DOHH2 (cell line): ENCODE measurements around the gene HOXD10.

Experiments used
- H3F3A ChIP-seq: fragments of 200-600 bp; sonication (generic), shearing (Covaris generic); 2 replicates; pipeline ENCODE4 v1.6.0; 2016; ENCODE audit warnings: antibody characterized with exemption, mild to moderate bottlenecking; ENCODE audit not compliant: control insufficient read depth, insufficient read depth
- H3K27ac ChIP-seq: fragments of 200-600 bp; sonication (generic); 2 replicates; pipeline ENCODE4 v1.5.1; 2014; ENCODE audit warnings: low read depth, mild to moderate bottlenecking, low read length, moderate library complexity
- H3K27me3 ChIP-seq: fragments of 200-600 bp; sonication (generic); 2 replicates; pipeline ENCODE4 v1.6.1; 2014; ENCODE audit warnings: mild to moderate bottlenecking, low read length, mixed read lengths; ENCODE audit not compliant: control insufficient read depth
- H3K36me3 ChIP-seq: fragments of 200-600 bp; sonication (generic); 2 replicates; pipeline ENCODE4 v1.6.1; 2014; ENCODE audit warnings: mild to moderate bottlenecking, low read length, moderate library complexity, mixed read lengths; ENCODE audit not compliant: control insufficient read depth
- H3K4me1 ChIP-seq: fragments of 200-600 bp; sonication (generic); 2 replicates; pipeline ENCODE4 v1.6.1; 2014; ENCODE audit warnings: mild to moderate bottlenecking, low read length, mixed read lengths; ENCODE audit not compliant: control insufficient read depth
- H3K4me2 ChIP-seq: fragments of 200-600 bp; sonication (generic); 2 replicates; pipeline ENCODE4 v1.6.0; 2014; ENCODE audit warnings: mild to moderate bottlenecking, low read length, moderate library complexity
- H3K4me3 ChIP-seq: fragments of 200-600 bp; sonication (generic); 2 replicates; pipeline ENCODE4 v1.5.1; 2014; ENCODE audit warnings: mild to moderate bottlenecking, low read length, mixed read lengths
- H3K79me2 ChIP-seq: fragments of 200-600 bp; sonication (generic); 2 replicates; pipeline ENCODE4 v1.6.1; 2014; ENCODE audit warnings: mild to moderate bottlenecking, low read length, mixed read lengths; ENCODE audit not compliant: control insufficient read depth
- H3K9me2 ChIP-seq: fragments of 200-600 bp; sonication (generic); replicated peaks from 2 replicates; pipeline ENCODE4 v1.6.1; 2014; ENCODE audit warnings: mild to moderate bottlenecking, low read length, mixed read lengths; ENCODE audit not compliant: control insufficient read depth
- H3K9me3 ChIP-seq: fragments of 200-600 bp; sonication (generic); 2 replicates; pipeline ENCODE4 v1.6.1; 2014; ENCODE audit warnings: antibody characterized with exemption, low read length, mixed read lengths; ENCODE audit not compliant: control insufficient read depth, insufficient read depth
- H4K20me1 ChIP-seq: fragments of 200-600 bp; sonication (generic); 2 replicates; pipeline ENCODE4 v1.6.0; 2014; ENCODE audit warnings: low read depth, mild to moderate bottlenecking, antibody characterized with exemption, low read length, moderate library complexity; ENCODE audit not compliant: control insufficient read depth, insufficient read depth
- CTCF ChIP-seq: fragments of 200-600 bp; sonication (generic); IDR thresholded peaks from one replicate; pipeline ENCODE4 v1.5.1; 2014; ENCODE audit warnings: antibody characterized with exemption, mild to moderate bottlenecking, low read depth, low read length; ENCODE audit not compliant: poor library complexity, severe bottlenecking
- EZH2phosphoT487 ChIP-seq: fragments of 200-600 bp; sonication (generic); IDR thresholded peaks from 2 replicates; pipeline ENCODE4 v1.6.1; 2017; ENCODE audit warnings: borderline replicate concordance, mild to moderate bottlenecking, antibody characterized with exemption, low read length, moderate library complexity, mixed read lengths

The HOXD10 gene

GRCh38 chr2:176071330-176072291 lies 45.0 kb upstream of the HOXD10 start:
- no peak for TF ChIP-seq CTCF
- no peak for TF ChIP-seq EZH2phosphoT487
- no peaks in the 10 kb centered on the region for H4K20me1 ChIP-seq
- no peaks in the 10 kb centered on the region for H3K4me1 ChIP-seq
- no peak overlapping the region for H3K27ac ChIP-seq
- H3F3A ChIP-seq = no peaks in the 10 kb centered on the region
- H3K9me2 ChIP-seq = no peaks in the 10 kb centered on the region
- no peaks in the 10 kb centered on the region for H3K9me3 ChIP-seq
- H3K36me3 ChIP-seq = no peaks in the 10 kb centered on the region
- H3K27me3 ChIP-seq = peaks cover 10% of the 10 kb centered on the region
- H3K4me3 ChIP-seq = no peak overlapping the region
- H3K79me2 ChIP-seq = no peaks in the 10 kb centered on the region
- no peak overlapping the region for H3K4me2 ChIP-seq

- Histone ChIP-seq H3K27me3 (peaks cover 10% of the 10 kb centered on the region), H3K9me2 (no peaks in the 10 kb centered on the region), H3K79me2 (no peaks in the 10 kb centered on the region), H3K27ac (no peak overlapping the region), H3K36me3 (no peaks in the 10 kb centered on the region), H3K9me3 (no peaks in the 10 kb centered on the region), H4K20me1 (no peaks in the 10 kb centered on the region), H3K4me3 (no peak overlapping the region), H3K4me1 (no peaks in the 10 kb centered on the region), H3F3A (no peaks in the 10 kb centered on the region), H3K4me2 (no peak overlapping the region)
- no peak for TF ChIP-seq EZH2phosphoT487
- TF ChIP-seq CTCF = no peak
These were observed 44.3 kb upstream of the HOXD10 start for GRCh38 chr2:176072292-176072669.

GRCh38 chr2:176072951-176073904 lies 43.4 kb upstream of the HOXD10 start:
- Histone ChIP-seq H3F3A (no peaks in the 10 kb centered on the region), H3K79me2 (no peaks in the 10 kb centered on the region), H3K36me3 (no peaks in the 10 kb centered on the region), H3K4me2 (no peak overlapping the region), H3K4me3 (no peak overlapping the region), H3K27ac (no peak overlapping the region), H3K27me3 (peaks cover 10% of the 10 kb centered on the region), H3K9me2 (no peaks in the 10 kb centered on the region), H3K4me1 (no peaks in the 10 kb centered on the region), H3K9me3 (no peaks in the 10 kb centered on the region), H4K20me1 (no peaks in the 10 kb centered on the region)
- no peak for TF ChIP-seq EZH2phosphoT487
